Keratinocyte (primary cell): ENCODE results near the gene EFCAB13.

Experiments
- CTCF ChIP-seq, 3 experiments: IDR thresholded peaks in 1 of 3; conservative IDR thresholded peaks in 1 of 3; optimal IDR thresholded peaks in 1 of 3; 2 replicates in 2 of 3; 3 replicates in 1 of 3; pipeline versions ENCODE3 to v1.5.1; 2011; ENCODE audit warnings: low read length in 3 of 3, mild to moderate bottlenecking in 3 of 3, moderate library complexity in 2 of 3, control low read depth in 1 of 3, inconsistent platforms in 1 of 3; ENCODE audit not compliant: insufficient read depth in 2 of 3; ENCODE audit errors: extremely low read depth in 1 of 3
- EZH2 ChIP-seq: IDR thresholded peaks from one replicate; pipeline ENCODE4 v1.6.1; 2012; ENCODE audit warnings: inconsistent platforms, mild to moderate bottlenecking, low read length, moderate library complexity

- no peak for TF ChIP-seq CTCF (optimal IDR thresholded peaks at IDR 0.05 in 1 of 3, IDR thresholded peaks at IDR 0.05 in 1 of 3, conservative IDR thresholded peaks at IDR 0.05 in 1 of 3; ENCODE audit: extremely low read depth in 1 of 3, insufficient read depth in 2 of 3, low read length in 3 of 3)
- no peak for TF ChIP-seq EZH2
These were observed 34.5 kb upstream of the EFCAB13 start for GRCh38 chr17:47289302-47289701.
